Mesendoderm (in vitro differentiated cells): Measurements from ENCODE around the gene VEGFB.

Source experiments
- DNase-seq: peaks from one replicate; pipeline ENCODE4 v3.0.0; 2013
- H2AK5ac ChIP-seq: 2 replicates; pipeline ENCODE4 v1.6.1; 2013; ENCODE audit warnings: low read length, inconsistent platforms
- H2BK120ac ChIP-seq: 2 replicates; pipeline ENCODE4 v1.6.1; 2013; ENCODE audit warnings: low read depth, mild to moderate bottlenecking, low read length, moderate library complexity, mixed read lengths
- H2BK15ac ChIP-seq: replicated peaks from 2 replicates; pipeline ENCODE4 v1.6.1; 2013; ENCODE audit warnings: low read depth, mild to moderate bottlenecking, moderate library complexity
- H2BK5ac ChIP-seq: 2 replicates; pipeline ENCODE4 v1.6.1; 2013; ENCODE audit warnings: low read length, inconsistent platforms
- H3K18ac ChIP-seq: 2 replicates; pipeline ENCODE4 v1.6.1; 2013; ENCODE audit warnings: mild to moderate bottlenecking, low read length, mixed read lengths
- H3K23ac ChIP-seq: one replicate; pipeline ENCODE4 v1.6.1; 2013; ENCODE audit warnings: low read length
- H3K27ac ChIP-seq: 2 replicates; pipeline ENCODE4 v1.5.1; 2013; ENCODE audit warnings: low read depth, mild to moderate bottlenecking, inconsistent platforms, low read length, moderate library complexity
- H3K27me3 ChIP-seq: 2 replicates; pipeline ENCODE4 v1.6.1; 2013; ENCODE audit warnings: low read length, control low read depth, mild to moderate bottlenecking, inconsistent platforms; ENCODE audit not compliant: insufficient read depth, poor library complexity
- H3K36me3 ChIP-seq: 2 replicates; pipeline ENCODE4 v1.6.1; 2013; ENCODE audit warnings: low read length, inconsistent platforms; ENCODE audit not compliant: control insufficient read depth, insufficient read depth
- H3K4ac ChIP-seq: one replicate; pipeline ENCODE4 v1.6.1; 2013; ENCODE audit warnings: low read depth, mild to moderate bottlenecking, low read length, moderate library complexity
- H3K4me1 ChIP-seq: 2 replicates; pipeline ENCODE4 v1.6.1; 2013; ENCODE audit warnings: low read depth, low read length, inconsistent platforms; ENCODE audit not compliant: control insufficient read depth
- H3K4me2 ChIP-seq: 2 replicates; pipeline ENCODE4 v1.6.1; 2013; ENCODE audit warnings: low read length
- H3K4me3 ChIP-seq: 2 replicates; pipeline ENCODE4 v1.5.1; 2013; ENCODE audit warnings: mild to moderate bottlenecking, low read length
- H3K56ac ChIP-seq: one replicate; pipeline ENCODE4 v1.6.1; 2013; ENCODE audit warnings: low read length
- H3K79me1 ChIP-seq: 2 replicates; pipeline ENCODE4 v1.6.1; 2013; ENCODE audit warnings: low read length, inconsistent platforms
- H3K79me2 ChIP-seq: 2 replicates; pipeline ENCODE4 v1.6.1; 2013; ENCODE audit warnings: mild to moderate bottlenecking, low read length; ENCODE audit not compliant: control insufficient read depth, insufficient read depth
- H3K9ac ChIP-seq: 2 replicates; pipeline ENCODE4 v1.6.1; 2013; ENCODE audit warnings: low read length, inconsistent platforms
- H4K5ac ChIP-seq: one replicate; pipeline ENCODE4 v1.6.1; 2013; ENCODE audit warnings: low read length
- H4K8ac ChIP-seq: one replicate; pipeline ENCODE4 v1.6.1; 2013; ENCODE audit warnings: low read depth, mild to moderate bottlenecking, control low read depth, low read length, moderate library complexity
- WGBS: extraction: QIAGEN DNeasy Blood & Tissue Kit; methylation state at CpG from one replicate; pipeline ENCODE4 v1.1.7; 2013; ENCODE audit warnings: low lambda C conversion rate, missing lambda C conversion rate; ENCODE audit not compliant: insufficient coverage; ENCODE audit errors: extremely low coverage; 5-methylcytosine and 5-hydroxymethylcytosine counted together

Gene VEGFB

GRCh38 chr11:64256300-64256699 lies 21.9 kb downstream of the VEGFB start:
- no peak overlapping the region for H4K8ac ChIP-seq
- H3K36me3 ChIP-seq, result peaks cover 11% of the 10 kb centered on the region
- no peak for DNase-seq
- no peak overlapping the region for H3K18ac ChIP-seq
- H2BK120ac ChIP-seq, result no peak overlapping the region
- no peaks in the 10 kb centered on the region for H3K4me1 ChIP-seq
- no peak overlapping the region for H3K4ac ChIP-seq
- H3K79me2 ChIP-seq, result peaks cover 12% of the 10 kb centered on the region
- no peak overlapping the region for H3K9ac ChIP-seq
- WGBS, result no CpG with 5 or more reads among the region's 15 CpGs
- H3K56ac ChIP-seq, result no peak overlapping the region
- no peak overlapping the region for H2BK15ac ChIP-seq
- H3K27ac ChIP-seq, result no peak overlapping the region
- H3K27me3 ChIP-seq, result no peaks in the 10 kb centered on the region
- no peak overlapping the region for H3K4me3 ChIP-seq
- no peak overlapping the region for H3K4me2 ChIP-seq
- H4K5ac ChIP-seq, result no peak overlapping the region
- no peak overlapping the region for H2BK5ac ChIP-seq
- H3K23ac ChIP-seq, result no peak overlapping the region
- no peak overlapping the region for H2AK5ac ChIP-seq
- H3K79me1 ChIP-seq, result peaks cover 13% of the 10 kb centered on the region

DNA sequence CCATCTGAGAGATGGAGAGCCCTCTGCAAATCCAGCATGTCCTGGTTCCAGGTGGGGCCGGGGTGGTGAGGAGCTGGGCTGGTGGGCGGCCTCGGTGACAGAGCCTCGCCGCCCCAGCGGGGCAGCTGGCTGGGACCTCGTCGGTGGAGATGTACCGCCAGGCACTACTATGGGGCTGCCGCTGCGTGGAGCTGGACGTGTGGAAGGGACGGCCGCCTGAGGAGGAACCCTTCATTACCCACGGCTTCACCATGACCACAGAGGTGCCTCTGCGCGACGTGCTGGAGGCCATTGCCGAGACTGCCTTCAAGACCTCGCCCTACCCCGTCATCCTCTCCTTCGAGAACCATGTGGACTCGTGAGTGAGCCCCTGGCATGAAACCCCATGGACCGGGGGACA lies 24.0 kb downstream of the VEGFB start:
- no peak for DNase-seq
- Histone ChIP-seq H3K36me3 (peaks cover 14% of the 10 kb centered on the region), H3K4me3 (no peak overlapping the region), H4K8ac (no peak overlapping the region), H3K9ac (no peak overlapping the region), H3K27me3 (no peaks in the 10 kb centered on the region), H3K4me2 (no peak overlapping the region), H2BK15ac (no peak overlapping the region), H3K56ac (no peak overlapping the region), H2AK5ac (no peak overlapping the region), H3K4me1 (no peaks in the 10 kb centered on the region), H3K79me1 (peaks cover 5% of the 10 kb centered on the region), H3K79me2 (peaks cover under 1% of the 10 kb centered on the region), H3K4ac (no peak overlapping the region), H3K18ac (no peak overlapping the region), H2BK5ac (no peak overlapping the region), H2BK120ac (no peak overlapping the region), H4K5ac (no peak overlapping the region), H3K27ac (no peak overlapping the region), H3K23ac (no peak overlapping the region)
- WGBS, result no CpG with 5 or more reads among the region's 24 CpGs

- no peak overlapping the region for H3K27ac ChIP-seq
- H3K79me2 ChIP-seq, result no peaks in the 10 kb centered on the region
- no peaks in the 10 kb centered on the region for H3K27me3 ChIP-seq
- no peak overlapping the region for H2BK5ac ChIP-seq
- H3K36me3 ChIP-seq, result peaks cover 17% of the 10 kb centered on the region
- no peak overlapping the region for H3K23ac ChIP-seq
- no peaks in the 10 kb centered on the region for H3K4me1 ChIP-seq
- DNase-seq, result no peak
- no peak overlapping the region for H2AK5ac ChIP-seq
- no peak overlapping the region for H3K56ac ChIP-seq
- H3K9ac ChIP-seq, result no peak overlapping the region
- no peak overlapping the region for H3K4me2 ChIP-seq
- H2BK15ac ChIP-seq, result no peak overlapping the region
- WGBS, result no CpG with 5 or more reads among the region's 32 CpGs
- no peak overlapping the region for H4K8ac ChIP-seq
- H4K5ac ChIP-seq, result no peak overlapping the region
- H2BK120ac ChIP-seq, result no peak overlapping the region
- H3K4ac ChIP-seq, result no peak overlapping the region
- no peak overlapping the region for H3K18ac ChIP-seq
- H3K79me1 ChIP-seq, result peaks cover 3% of the 10 kb centered on the region
- H3K4me3 ChIP-seq, result no peak overlapping the region
These were observed 24.7 kb downstream of the VEGFB start for GRCh38 chr11:64258946-64259532.

DNA sequence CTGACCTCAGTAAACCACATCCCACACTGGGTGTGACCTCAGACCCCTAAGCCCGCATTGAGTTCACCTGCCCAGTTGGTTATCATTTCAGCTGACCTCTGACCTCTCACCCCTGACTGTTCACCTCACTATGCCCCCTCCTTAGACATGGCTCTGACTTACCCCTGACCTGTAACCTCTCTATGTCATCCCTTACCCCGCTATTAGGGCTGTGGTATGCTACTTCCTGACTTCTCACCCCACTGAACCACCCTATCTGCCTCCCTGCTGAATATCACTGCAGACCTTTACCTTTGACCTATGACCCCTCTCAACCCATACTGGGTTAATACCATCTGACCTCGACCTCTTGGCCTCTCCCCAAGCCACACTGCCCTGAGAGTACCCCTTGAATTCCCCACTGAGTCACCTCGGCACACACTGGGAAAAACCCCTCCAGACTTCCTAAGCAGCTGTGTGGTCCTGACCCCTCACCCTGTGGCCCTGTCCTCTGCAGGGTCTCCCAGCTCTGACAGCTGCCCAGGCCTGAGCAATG lies 25.2 kb downstream of the VEGFB start:
- peaks cover 20% of the 10 kb centered on the region for H3K36me3 ChIP-seq
- H3K23ac ChIP-seq, result no peak overlapping the region
- H3K4me2 ChIP-seq, result no peak overlapping the region
- no peak overlapping the region for H4K5ac ChIP-seq
- no peak overlapping the region for H2BK120ac ChIP-seq
- H3K27ac ChIP-seq, result no peak overlapping the region
- no peak overlapping the region for H3K4ac ChIP-seq
- WGBS, result no CpG with 5 or more reads among the region's 4 CpGs
- no peaks in the 10 kb centered on the region for H3K79me2 ChIP-seq
- H3K9ac ChIP-seq, result no peak overlapping the region
- H3K56ac ChIP-seq, result no peak overlapping the region
- H3K4me1 ChIP-seq, result no peaks in the 10 kb centered on the region
- H3K18ac ChIP-seq, result no peak overlapping the region
- no peak overlapping the region for H4K8ac ChIP-seq
- H2AK5ac ChIP-seq, result no peak overlapping the region
- no peak overlapping the region for H2BK5ac ChIP-seq
- H2BK15ac ChIP-seq, result no peak overlapping the region
- no peak for DNase-seq
- H3K4me3 ChIP-seq, result no peak overlapping the region
- no peaks in the 10 kb centered on the region for H3K79me1 ChIP-seq
- no peaks in the 10 kb centered on the region for H3K27me3 ChIP-seq

GRCh38 chr11:64260147-64260708 lies 25.8 kb downstream of the VEGFB start:
- Histone ChIP-seq H2BK15ac (no peak overlapping the region), H3K36me3 (peaks cover 17% of the 10 kb centered on the region), H4K8ac (no peak overlapping the region), H3K4ac (no peak overlapping the region), H3K4me2 (no peak overlapping the region), H3K27me3 (no peaks in the 10 kb centered on the region), H3K79me1 (no peaks in the 10 kb centered on the region), H2BK120ac (no peak overlapping the region), H3K9ac (no peak overlapping the region), H3K23ac (no peak overlapping the region), H3K56ac (no peak overlapping the region), H4K5ac (no peak overlapping the region), H3K18ac (no peak overlapping the region), H2AK5ac (no peak overlapping the region), H3K4me3 (no peak overlapping the region), H3K27ac (no peak overlapping the region), H3K79me2 (no peaks in the 10 kb centered on the region), H2BK5ac (no peak overlapping the region), H3K4me1 (no peaks in the 10 kb centered on the region)
- no CpG with 5 or more reads among the region's 6 CpGs for WGBS
- no peak for DNase-seq
